GM19238 (cell line): ENCODE data around the gene PUS7L.
"Not testable (repeated sequence)": the region's sequence is repeated elsewhere in the genome, so short reads cannot be mapped to it uniquely, and the experiment has no call there.

Experiments
- DNase-seq: peaks from one replicate; pipeline ENCODE4 v3.0.0; 2011; ENCODE audit warnings: low spot score; ENCODE audit not compliant: insufficient read length

PUS7L gene

GRCh38 chr12:43758728-43759563, at the start of gene PUS7L, which contains the start of gene IRAK4:
Gene PUS7L, minus strand, starts transcription at chr12:43758790. Its CDS starts 3,545 bp downstream, at chr12:43755245.
Gene IRAK4, plus strand, starts transcription at chr12:43758951. Its CDS starts 9,161 bp downstream, at chr12:43768112.
- DNase-seq = peak; percentile 71

- DNase-seq = no peak
These were observed 48.8 kb upstream of the PUS7L start for GRCh38 chr12:43807386-43807785.

- DNase-seq = no peak
These were observed 48.1 kb upstream of the PUS7L start for GRCh38 chr12:43806737-43807072.

- peak; percentile 74 for DNase-seq
These were observed 47.5 kb upstream of the PUS7L start, which contains the start of gene TWF1 for GRCh38 chr12:43805860-43806736. Gene TWF1, minus strand, starts transcription at chr12:43806317. Its CDS starts 72 bp downstream, at chr12:43806245.

- DNase-seq = no peak
These were observed 46.7 kb upstream of the PUS7L start for GRCh38 chr12:43805149-43805859.

GRCh38 chr12:43797561-43798217, 39.1 kb upstream of the PUS7L start:
- DNase-seq = no peak

- no peak for DNase-seq
These were observed 37.2 kb upstream of the PUS7L start for GRCh38 chr12:43795716-43796280.

- DNase-seq = no peak
These were observed 31.4 kb upstream of the PUS7L start for GRCh38 chr12:43789941-43790340.

- no peak for DNase-seq
These were observed 28.5 kb upstream of the PUS7L start for GRCh38 chr12:43786899-43787693.

GRCh38 chr12:43776498-43776897, 17.9 kb upstream of the PUS7L start:
- DNase-seq = no peak

- no peak for DNase-seq
These were observed 7.7 kb upstream of the PUS7L start for GRCh38 chr12:43766291-43766690.

- DNase-seq = no peak
These were observed 5.9 kb upstream of the PUS7L start for GRCh38 chr12:43764528-43764927.

- DNase-seq = no peak
These were observed 5.2 kb upstream of the PUS7L start for GRCh38 chr12:43763769-43764168.

GRCh38 chr12:43762596-43762995, 4.0 kb upstream of the PUS7L start:
- no peak for DNase-seq

- no peak for DNase-seq
These were observed 2.9 kb upstream of the PUS7L start for GRCh38 chr12:43761500-43761899.

- no peak for DNase-seq
These were observed 1.8 kb upstream of the PUS7L start for GRCh38 chr12:43760396-43760795.

- peak; percentile 5 for DNase-seq
These were observed 303 bp downstream of the PUS7L start for GRCh38 chr12:43758247-43758727.

GRCh38 chr12:43754015-43754414, 4.6 kb downstream of the PUS7L start:
- no peak for DNase-seq

GRCh38 chr12:43751360-43751759, 7.2 kb downstream of the PUS7L start:
- DNase-seq = not testable (repeated sequence)

- DNase-seq = no peak
These were observed 7.8 kb downstream of the PUS7L start for GRCh38 chr12:43750814-43751213.
